ENCODE measurements around the gene NAT9.
A peak's percentile ranks its signal among the peaks of the same experiment; 100 is the strongest.

Gene NAT9

GRCh38 chr17:74744714-74745547 is 31.2 kb downstream of the NAT9 start:
- DNase-seq (ENCODE audit: low spot score) = peak; percentile 91

- DNase-seq (ENCODE audit: low spot score) = no peak
Measured at GRCh38 chr17:74744349-74744713, 31.8 kb downstream of the NAT9 start.

GRCh38 chr17:74743755-74744154 is 32.4 kb downstream of the NAT9 start:
- DNase-seq (ENCODE audit: low spot score) = no peak

GRCh38 chr17:74742978-74743545 is 33.1 kb downstream of the NAT9 start:
- no peak for DNase-seq (ENCODE audit: low spot score)

GRCh38 chr17:74742153-74742515 is 34.0 kb downstream of the NAT9 start:
- DNase-seq (ENCODE audit: low spot score) = no peak

GRCh38 chr17:74740641-74741387 is 35.3 kb downstream of the NAT9 start:
- no peak for DNase-seq (ENCODE audit: low spot score)

GRCh38 chr17:74740173-74740572 is 36.0 kb downstream of the NAT9 start:
- DNase-seq (ENCODE audit: low spot score) = no peak

- no peak for DNase-seq (ENCODE audit: low spot score)
Measured at GRCh38 chr17:74739227-74739831, 36.8 kb downstream of the NAT9 start.

GRCh38 chr17:74738051-74738996 is 37.8 kb downstream of the NAT9 start:
- no peak for DNase-seq (ENCODE audit: low spot score)

GRCh38 chr17:74737299-74738050 is 38.7 kb downstream of the NAT9 start:
- DNase-seq (ENCODE audit: low spot score) = no peak

GRCh38 chr17:74736513-74737298 is 39.4 kb downstream of the NAT9 start, which contains the start of gene RAB37:
Gene RAB37 (plus strand): TSS chr17:74737256. CDS start chr17:74737273, 17 bp downstream.
- DNase-seq (ENCODE audit: low spot score) = no peak

GRCh38 chr17:74734256-74734655 is 41.9 kb downstream of the NAT9 start:
- no peak for DNase-seq (ENCODE audit: low spot score)

- DNase-seq (ENCODE audit: low spot score) = no peak
Measured at GRCh38 chr17:74733365-74734122, 42.6 kb downstream of the NAT9 start.

GRCh38 chr17:74732042-74732867 is 43.9 kb downstream of the NAT9 start:
- DNase-seq (ENCODE audit: low spot score) = no peak

- no peak for DNase-seq (ENCODE audit: low spot score)
Measured at GRCh38 chr17:74731347-74731605, 44.9 kb downstream of the NAT9 start.

- no peak for DNase-seq (ENCODE audit: low spot score)
Measured at GRCh38 chr17:74730491-74731346, 45.4 kb downstream of the NAT9 start.

- no peak for DNase-seq (ENCODE audit: low spot score)
Measured at GRCh38 chr17:74729866-74730265, 46.3 kb downstream of the NAT9 start.

- no peak for DNase-seq (ENCODE audit: low spot score)
Measured at GRCh38 chr17:74729368-74729767, 46.8 kb downstream of the NAT9 start.
